IMR-90 (cell line): ENCODE results near the gene LAMA3.

Experiments
- CEBPB ChIP-seq: IDR thresholded peaks from 2 replicates; pipeline ENCODE4 v1.6.1; 2012; ENCODE audit warnings: low read depth, low read length, improper control_type of control experiment
- CTCF ChIP-seq: conservative IDR thresholded peaks from 2 replicates; pipeline ENCODE4 v1.5.1; 2012; ENCODE audit warnings: mild to moderate bottlenecking, low read depth, low read length, improper control_type of control experiment
- MAZ ChIP-seq: IDR thresholded peaks from 2 replicates; pipeline ENCODE4 v1.6.1; 2012; ENCODE audit warnings: low read depth, mild to moderate bottlenecking, low read length, improper control_type of control experiment, moderate library complexity, borderline replicate concordance
- MXI1 ChIP-seq: IDR thresholded peaks from 2 replicates; pipeline ENCODE4 v1.6.1; 2012; ENCODE audit warnings: low read depth, mild to moderate bottlenecking, low read length, moderate library complexity, borderline replicate concordance
- POLR2A ChIP-seq: IDR thresholded peaks from 2 replicates; pipeline ENCODE4 v1.6.1; 2012; ENCODE audit warnings: mild to moderate bottlenecking, low read depth, low read length
- RAD21 ChIP-seq: IDR thresholded peaks from 2 replicates; pipeline ENCODE4 v1.6.1; 2012; ENCODE audit warnings: low read length, improper control_type of control experiment

GRCh38 chr18:23763343-23763742 is 74.1 kb downstream of the LAMA3 start:
- no peak for TF ChIP-seq CTCF
- no peak for TF ChIP-seq MAZ
- TF ChIP-seq RAD21 = no peak
- TF ChIP-seq MXI1 = no peak
- no peak for TF ChIP-seq POLR2A
- no peak for TF ChIP-seq CEBPB
